ENCODE results near the gene CDC73. TPM values are rescaled to one million over a fixed set of nuclear protein-coding genes. Genes with fewer than 3 reads are reported as not detected.

CDC73 gene
- total and polyA plus RNA-seq, 7 experiments from 2014 or later = 57.6 to 65.0 (median 59.2) TPM

GRCh38 chr1:193199940-193200339 lies 78.1 kb downstream of the CDC73 start:
- Mint-ChIP-seq H3K36me3 (peaks cover 0 to 51% (median 29%) of the 10 kb centered on the region in 5 donors), H3K9me3 (no peaks in the 10 kb centered on the region), H3K4me1 (peaks cover 18 to 63% (median 39%) of the 10 kb centered on the region in 7 donors), H3K4me3 (no peak overlapping the region), H3K27ac (no peak overlapping the region), H3K27me3 (no peaks in the 10 kb centered on the region)
- Histone ChIP-seq H3K4me3 (ENCODE audit: low read length) (no peak overlapping the region), H3K4me1 (ENCODE audit: control insufficient read depth in 2 of 2, insufficient read depth in 2 of 2, low read length in 2 of 2) (no peaks in the 10 kb centered on the region), H3K27me3 (ENCODE audit: control insufficient read depth in 2 of 2, insufficient read depth in 2 of 2, low read length in 2 of 2) (no peaks in the 10 kb centered on the region), H3K27ac (ENCODE audit: low read depth, low read length) (no peak overlapping the region), H3K9me3 (ENCODE audit: control insufficient read depth in 2 of 3, low read length in 3 of 3) (no peaks in the 10 kb centered on the region), H3K36me3 (ENCODE audit: control insufficient read depth in 2 of 3, insufficient read depth in 3 of 3, low read length in 3 of 3) (no peaks in the 10 kb centered on the region)
- intact Hi-C loops (cut with micrococcal nuclease) = loop anchor here in 1 of 2 donors (2.0 kb wide), 1 partner anchor 15 kb away; no protein-coding TSS in a partner anchor
- no peak for ATAC-seq
- ChIA-PET POLR2A (no interaction called here), CTCF (no interaction called here)
- DNase-seq = no peak

- Mint-ChIP-seq H3K36me3 (peaks cover 9 to 52% (median 34%) of the 10 kb centered on the region in 5 donors), H3K4me3 (peak overlapping the region in 1 of 10 donors; percentile 33), H3K27ac (peak overlapping the region in 1 of 9 donors; percentile 67), H3K4me1 (peaks cover 17 to 52% (median 28%) of the 10 kb centered on the region in 7 donors), H3K9me3 (peaks cover 0 to 8% (median 6%) of the 10 kb centered on the region in 11 donors), H3K27me3 (no peaks in the 10 kb centered on the region)
- H3K4me3 ChIP-seq (ENCODE audit: low read length) = no peak overlapping the region
- intact Hi-C loops (cut with micrococcal nuclease) = loop anchor here in 1 of 2 donors (2.0 kb wide), 1 partner anchor 14 kb away; no protein-coding TSS in a partner anchor
- ChIA-PET POLR2A (no interaction called here), CTCF (interaction anchor here (0.6 kb wide), 1 partner anchor 52 kb away, joined by 3 read pairs; no protein-coding TSS in a partner anchor)
- no peak overlapping the region for H3K27ac ChIP-seq (ENCODE audit: low read depth, low read length)
- H3K36me3 ChIP-seq (ENCODE audit: control insufficient read depth in 2 of 3, insufficient read depth in 3 of 3, low read length in 3 of 3) = no peaks in the 10 kb centered on the region
- H3K4me1 ChIP-seq (ENCODE audit: control insufficient read depth in 2 of 2, insufficient read depth in 2 of 2, low read length in 2 of 2) = no peaks in the 10 kb centered on the region
- H3K9me3 ChIP-seq (ENCODE audit: control insufficient read depth in 2 of 3, low read length in 3 of 3) = no peaks in the 10 kb centered on the region
- DNase-seq (no peak), ATAC-seq (no peak)
- H3K27me3 ChIP-seq (ENCODE audit: control insufficient read depth in 2 of 2, insufficient read depth in 2 of 2, low read length in 2 of 2) = no peaks in the 10 kb centered on the region
These were observed 79.2 kb downstream of the CDC73 start for GRCh38 chr1:193201021-193201420.

- H3K27ac Mint-ChIP-seq = peak overlapping the region in 4 of 9 donors; percentile 7 to 80 (median 48)
- POLR2A ChIA-PET = no interaction called here
These were observed 89.2 kb downstream of the CDC73 start for GRCh38 chr1:193210996-193211395.

GRCh38 chr1:193211539-193211938 lies 89.7 kb downstream of the CDC73 start:
- H3K9me3 ChIP-seq (ENCODE audit: control insufficient read depth in 2 of 3, low read length in 3 of 3) = no peaks in the 10 kb centered on the region
- DNase-seq = no peak
- CTCF ChIA-PET = no interaction called here
- no peaks in the 10 kb centered on the region for H3K27me3 ChIP-seq (ENCODE audit: control insufficient read depth in 2 of 2, insufficient read depth in 2 of 2, low read length in 2 of 2)
- Mint-ChIP-seq H3K27ac (peak overlapping the region in 4 of 9 donors; percentile 7 to 80 (median 32)), H3K9me3 (peaks cover 0 to 21% (median 10%) of the 10 kb centered on the region in 11 donors), H3K4me3 (no peak overlapping the region), H3K4me1 (peaks cover 13 to 36% (median 26%) of the 10 kb centered on the region in 7 donors), H3K36me3 (peaks cover 33 to 74% (median 69%) of the 10 kb centered on the region in 5 donors), H3K27me3 (no peaks in the 10 kb centered on the region)
- POLR2A ChIA-PET = no interaction called here
- H3K4me1 ChIP-seq (ENCODE audit: control insufficient read depth in 2 of 2, insufficient read depth in 2 of 2, low read length in 2 of 2) = no peaks in the 10 kb centered on the region
- no peak overlapping the region for H3K4me3 ChIP-seq (ENCODE audit: low read length)
- intact Hi-C loops (cut with micrococcal nuclease) = loop anchor here in 1 of 2 donors (2.0 kb wide), 1 partner anchor 25 kb away; the partner anchor contains the start of gene B3GALT2
- H3K36me3 ChIP-seq (ENCODE audit: control insufficient read depth in 2 of 3, insufficient read depth in 3 of 3, low read length in 3 of 3) = peaks cover 0 to 19% (median 0%) of the 10 kb centered on the region in 3 experiments
- ATAC-seq = no peak
- no peak overlapping the region for H3K27ac ChIP-seq (ENCODE audit: low read depth, low read length)

More at GRCh38 chr1:193210996-193211395, 89.2 kb downstream of the CDC73 start:
- CTCF ChIA-PET = interaction anchor here (0.5 kb wide), 1 partner anchor 171 kb away, joined by 3 read pairs; no protein-coding TSS in a partner anchor
- Histone ChIP-seq H3K9me3 (ENCODE audit: control insufficient read depth in 2 of 3, low read length in 3 of 3) (no peaks in the 10 kb centered on the region), H3K36me3 (ENCODE audit: control insufficient read depth in 2 of 3, insufficient read depth in 3 of 3, low read length in 3 of 3) (peaks cover 0 to 14% (median 0%) of the 10 kb centered on the region in 3 experiments), H3K27me3 (ENCODE audit: control insufficient read depth in 2 of 2, insufficient read depth in 2 of 2, low read length in 2 of 2) (no peaks in the 10 kb centered on the region), H3K27ac (ENCODE audit: low read depth, low read length) (no peak overlapping the region), H3K4me3 (ENCODE audit: low read length) (no peak overlapping the region), H3K4me1 (ENCODE audit: control insufficient read depth in 2 of 2, insufficient read depth in 2 of 2, low read length in 2 of 2) (no peaks in the 10 kb centered on the region)
- Mint-ChIP-seq H3K4me1 (peaks cover 13 to 41% (median 26%) of the 10 kb centered on the region in 7 donors), H3K4me3 (no peak overlapping the region), H3K36me3 (peaks cover 33 to 74% (median 69%) of the 10 kb centered on the region in 5 donors), H3K9me3 (peaks cover 0 to 26% (median 15%) of the 10 kb centered on the region in 11 donors), H3K27me3 (no peaks in the 10 kb centered on the region)
- intact Hi-C loops (cut with micrococcal nuclease) = loop anchor here in 1 of 2 donors (2.0 kb wide), 1 partner anchor 24 kb away; the partner anchor contains the start of gene B3GALT2
- DNase-seq = no peak
- ATAC-seq = no peak

GRCh38 chr1:193212637-193213036 lies 90.8 kb downstream of the CDC73 start:
- no peak for DNase-seq
- ChIA-PET POLR2A (no interaction called here), CTCF (no interaction called here)
- no peak for ATAC-seq
- Mint-ChIP-seq H3K27ac (no peak overlapping the region), H3K27me3 (no peaks in the 10 kb centered on the region), H3K9me3 (peaks cover 0 to 14% (median 4%) of the 10 kb centered on the region in 11 donors), H3K4me3 (no peak overlapping the region), H3K36me3 (peaks cover 29 to 73% (median 66%) of the 10 kb centered on the region in 5 donors), H3K4me1 (peaks cover 13 to 34% (median 22%) of the 10 kb centered on the region in 7 donors)
- H3K4me3 ChIP-seq (ENCODE audit: low read length) = no peak overlapping the region
- no peak overlapping the region for H3K27ac ChIP-seq (ENCODE audit: low read depth, low read length)
- H3K36me3 ChIP-seq (ENCODE audit: control insufficient read depth in 2 of 3, insufficient read depth in 3 of 3, low read length in 3 of 3) = peaks cover 0 to 11% (median 0%) of the 10 kb centered on the region in 3 experiments
- no peaks in the 10 kb centered on the region for H3K27me3 ChIP-seq (ENCODE audit: control insufficient read depth in 2 of 2, insufficient read depth in 2 of 2, low read length in 2 of 2)
- no peaks in the 10 kb centered on the region for H3K4me1 ChIP-seq (ENCODE audit: control insufficient read depth in 2 of 2, insufficient read depth in 2 of 2, low read length in 2 of 2)
- intact Hi-C loops (cut with micrococcal nuclease) = no loop called here
- no peaks in the 10 kb centered on the region for H3K9me3 ChIP-seq (ENCODE audit: control insufficient read depth in 2 of 3, low read length in 3 of 3)

GRCh38 chr1:193213998-193214397 lies 92.2 kb downstream of the CDC73 start:
- H3K4me3 Mint-ChIP-seq = no peak overlapping the region
- peaks cover 0 to 18% (median 0%) of the 10 kb centered on the region in 3 experiments for H3K36me3 ChIP-seq (ENCODE audit: control insufficient read depth in 2 of 3, insufficient read depth in 3 of 3, low read length in 3 of 3)
- H3K27ac Mint-ChIP-seq = peak overlapping the region in 1 of 9 donors; percentile 29

More at GRCh38 chr1:193213998-193214397, 92.2 kb downstream of the CDC73 start:
- ATAC-seq (no peak), DNase-seq (no peak)
- ChIA-PET POLR2A (no interaction called here), CTCF (no interaction called here)
- Histone ChIP-seq H3K4me1 (ENCODE audit: control insufficient read depth in 2 of 2, insufficient read depth in 2 of 2, low read length in 2 of 2) (no peaks in the 10 kb centered on the region), H3K27ac (ENCODE audit: low read depth, low read length) (no peak overlapping the region), H3K9me3 (ENCODE audit: control insufficient read depth in 2 of 3, low read length in 3 of 3) (no peaks in the 10 kb centered on the region), H3K27me3 (ENCODE audit: control insufficient read depth in 2 of 2, insufficient read depth in 2 of 2, low read length in 2 of 2) (no peaks in the 10 kb centered on the region), H3K4me3 (ENCODE audit: low read length) (no peak overlapping the region)
- intact Hi-C loops (cut with micrococcal nuclease) = loop anchor here in 1 of 2 donors (2.0 kb wide), 1 partner anchor 13 kb away; no protein-coding TSS in a partner anchor
- H3K27me3 Mint-ChIP-seq = no peaks in the 10 kb centered on the region
- peaks cover 0 to 9% (median 0%) of the 10 kb centered on the region in 11 donors for H3K9me3 Mint-ChIP-seq
- H3K36me3 Mint-ChIP-seq = peaks cover 24 to 73% (median 66%) of the 10 kb centered on the region in 5 donors
- peaks cover 6 to 24% (median 15%) of the 10 kb centered on the region in 7 donors for H3K4me1 Mint-ChIP-seq
